CD4-positive, alpha-beta T cell treated with Interleukin-15 for 1 hour (primary cell): ENCODE measurements around the gene MRPL55.

ENCODE experiments used
- DNase-seq: peaks from one replicate; pipeline ENCODE4 v3.0.0-alpha.2; 2020

Gene MRPL55

GRCh38 chr1:228082918-228083870 lies 25.9 kb downstream of the MRPL55 start:
- no peak for DNase-seq

GRCh38 chr1:228082214-228082917 lies 26.7 kb downstream of the MRPL55 start, which contains the start of gene ARF1:
TSS of gene ARF1 (plus strand) at chr1:228082708. CDS start at chr1:228097115, 14,407 bp downstream.
- peak; percentile 92 for DNase-seq

- no peak for DNase-seq
These were observed 27.4 kb downstream of the MRPL55 start for GRCh38 chr1:228081578-228082213.

- no peak for DNase-seq
These were observed 28.0 kb downstream of the MRPL55 start for GRCh38 chr1:228081144-228081543.

- DNase-seq: peak; percentile 11
These were observed 29.4 kb downstream of the MRPL55 start for GRCh38 chr1:228079601-228080263.

- no peak for DNase-seq
These were observed 30.1 kb downstream of the MRPL55 start for GRCh38 chr1:228079013-228079412.

GRCh38 chr1:228077565-228078330 lies 31.4 kb downstream of the MRPL55 start:
- no peak for DNase-seq

GRCh38 chr1:228076796-228077430 lies 32.2 kb downstream of the MRPL55 start:
- no peak for DNase-seq

GRCh38 chr1:228075801-228076271 lies 33.3 kb downstream of the MRPL55 start:
- DNase-seq: no peak

- DNase-seq: no peak
These were observed 34.0 kb downstream of the MRPL55 start for GRCh38 chr1:228074954-228075730.

GRCh38 chr1:228073857-228074545 lies 35.1 kb downstream of the MRPL55 start:
- no peak for DNase-seq

- no peak for DNase-seq
These were observed 35.8 kb downstream of the MRPL55 start for GRCh38 chr1:228073061-228073856.

GRCh38 chr1:228072658-228073043 lies 36.4 kb downstream of the MRPL55 start:
- DNase-seq: no peak

- DNase-seq: no peak
These were observed 37.1 kb downstream of the MRPL55 start for GRCh38 chr1:228071839-228072657.

- DNase-seq: no peak
These were observed 38.2 kb downstream of the MRPL55 start for GRCh38 chr1:228070851-228071250.

- DNase-seq: no peak
These were observed 38.9 kb downstream of the MRPL55 start for GRCh38 chr1:228070173-228070572.

- DNase-seq: no peak
These were observed 40.7 kb downstream of the MRPL55 start for GRCh38 chr1:228068359-228068758.
